ENCODE results near the gene EFS.
"Not testable (repeated sequence)": the region's sequence is repeated elsewhere in the genome, so short reads cannot be mapped to it uniquely, and the experiment has no call there.

Gene EFS

GRCh38 chr14:23388996-23389395, 24.0 kb upstream of the EFS start:
- H3K4me3 ChIP-seq (ENCODE audit: control insufficient read depth, low read depth, low read length) = no peak overlapping the region
- TF ChIP-seq CTCF (IDR thresholded peaks at IDR 0.05; ENCODE audit: control insufficient read depth, insufficient read depth, low read depth, low read length, missing control alignments) = no peak
- no peak for DNase-seq (ENCODE audit: low read depth)

GRCh38 chr14:23387916-23388882, 23.2 kb upstream of the EFS start:
- DNase-seq (ENCODE audit: low read depth) = no peak
- no peak for TF ChIP-seq CTCF (IDR thresholded peaks at IDR 0.05; ENCODE audit: control insufficient read depth, insufficient read depth, low read depth, low read length, missing control alignments)
- no peak overlapping the region for H3K4me3 ChIP-seq (ENCODE audit: control insufficient read depth, low read depth, low read length)

- no peak overlapping the region for H3K4me3 ChIP-seq (ENCODE audit: control insufficient read depth, low read depth, low read length)
- TF ChIP-seq CTCF (IDR thresholded peaks at IDR 0.05; ENCODE audit: control insufficient read depth, insufficient read depth, low read depth, low read length, missing control alignments) = no peak
- no peak for DNase-seq (ENCODE audit: low read depth)
Measured at GRCh38 chr14:23386999-23387398, 22.0 kb upstream of the EFS start.

- DNase-seq (ENCODE audit: low read depth); H3K4me3 ChIP-seq (ENCODE audit: control insufficient read depth, low read depth, low read length): not testable (repeated sequence)
Measured at GRCh38 chr14:23386266-23386657, 21.3 kb upstream of the EFS start.

DNA sequence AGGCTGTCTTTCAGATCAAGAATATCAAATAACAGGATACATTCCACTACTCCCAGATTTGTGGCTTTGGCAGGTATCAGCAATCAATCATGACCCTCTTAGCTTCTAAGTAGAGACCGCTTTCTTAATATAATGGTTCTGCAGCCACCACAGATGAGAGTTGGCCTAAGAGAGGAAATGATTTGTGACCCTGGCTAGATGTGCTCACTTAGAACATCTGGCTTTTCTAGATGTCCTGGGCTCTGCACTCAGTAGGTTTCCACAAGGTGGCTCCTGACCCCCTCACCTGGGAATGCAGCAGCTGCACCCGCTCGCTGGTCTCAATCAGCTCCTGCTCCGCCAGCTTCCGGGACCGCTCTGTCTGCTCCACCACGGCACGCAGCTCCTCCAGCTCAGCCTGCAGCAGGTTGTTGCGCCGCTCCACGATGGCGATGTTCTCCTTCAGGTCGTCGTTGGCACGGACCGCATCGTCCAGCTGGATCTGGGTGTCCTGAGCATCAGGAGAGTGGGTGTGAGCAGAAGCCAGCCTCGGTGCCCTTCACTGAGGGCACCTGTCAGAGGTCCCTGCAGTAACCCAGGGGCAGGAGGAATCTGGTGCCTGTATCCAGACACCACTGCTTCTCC, 20.8 kb upstream of the EFS start:
- no peak overlapping the region for H3K4me3 ChIP-seq (ENCODE audit: control insufficient read depth, low read depth, low read length)
- DNase-seq (ENCODE audit: low read depth) = no peak

DNA sequence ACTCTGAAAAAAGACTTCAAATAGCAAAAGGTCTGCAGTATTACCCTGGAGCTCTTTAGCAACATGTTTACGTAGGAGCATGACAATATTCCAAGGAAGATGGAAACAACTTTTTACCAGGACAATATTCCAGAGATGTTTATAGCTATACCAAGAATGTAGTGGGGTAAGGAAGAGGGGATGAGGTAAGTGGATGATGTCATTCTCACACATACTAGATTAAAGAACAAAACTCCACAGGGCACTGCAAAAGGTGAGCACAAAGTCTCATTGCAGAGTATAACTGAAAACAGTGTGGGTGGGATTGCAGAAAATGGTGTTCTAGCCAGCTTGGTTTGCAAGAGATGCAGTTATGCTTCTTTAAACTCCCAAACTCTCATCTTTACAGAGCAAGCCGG, 20.3 kb upstream of the EFS start:
- no peak for DNase-seq (ENCODE audit: low read depth)

More for the DNA sequence above, 20.8 kb upstream of the EFS start:
- no peak for TF ChIP-seq CTCF (IDR thresholded peaks at IDR 0.05; ENCODE audit: control insufficient read depth, insufficient read depth, low read depth, low read length, missing control alignments)

More for the DNA sequence above, 20.3 kb upstream of the EFS start:
- TF ChIP-seq CTCF (IDR thresholded peaks at IDR 0.05; ENCODE audit: control insufficient read depth, insufficient read depth, low read depth, low read length, missing control alignments) = no peak
- no peak overlapping the region for H3K4me3 ChIP-seq (ENCODE audit: control insufficient read depth, low read depth, low read length)

All from AG09309 (cell line).